Upper lobe of left lung (tissue), 4 donors: ENCODE results near the gene TEKT4.
"Not testable (repeated sequence)": the region's sequence is repeated elsewhere in the genome, so short reads cannot be mapped to it uniquely, and the experiment has no call there.

ENCODE experiments used
- POLR2A ChIP-seq, 4 donors: fragments of 450-650 bp; IDR thresholded peaks; one replicate each; pipeline ENCODE4 v1.5.1; 2016 to 2017; ENCODE audit warnings: antibody characterized with exemption in 4 of 4, mild to moderate bottlenecking in 2 of 4
- POLR2AphosphoS5 ChIP-seq, 2 donors: sonication (generic); formaldehyde crosslinking; IDR thresholded peaks; one replicate each; pipeline ENCODE4 v1.5.1; 2017; ENCODE audit warnings: antibody characterized with exemption in 2 of 2

GRCh38 chr2:94895273-94895672 lies 24.0 kb downstream of the TEKT4 start:
- TF ChIP-seq POLR2A, POLR2AphosphoS5 (IDR thresholded peaks at IDR 0.05): not testable (repeated sequence)
